SK-N-MC (cell line): ENCODE data around the gene RABEP2.

ENCODE experiments used
- EZH2 ChIP-seq: fragments of 200-600 bp; sonication (generic); IDR thresholded peaks from one replicate; pipeline ENCODE4 v1.6.1; 2017; ENCODE audit warnings: antibody characterized with exemption
- FOXP2 ChIP-seq: optimal IDR thresholded peaks from 2 replicates; pipeline ENCODE3; 2011; ENCODE audit warnings: mild to moderate bottlenecking, moderate library complexity; ENCODE audit not compliant: insufficient read depth; ENCODE audit errors: extremely low read length, control extremely low read depth
- POLR2AphosphoS5 ChIP-seq: IDR thresholded peaks from 2 replicates; pipeline ENCODE4 v1.6.1; 2012; ENCODE audit warnings: mild to moderate bottlenecking, low read depth, low read length, borderline replicate concordance

GRCh38 chr16:28865001-28865688 is 59.9 kb downstream of the RABEP2 start:
- TF ChIP-seq FOXP2 (no peak), EZH2 (no peak), POLR2AphosphoS5 (no peak)
